RWPE2 (cell line): Measurements from ENCODE around the gene CTTNBP2.

Experiments
- ATAC-seq: fragments of 200-7000 bp; cut with Tn5 transposase; 3 replicates; pipeline ENCODE4 v1.9.1; 2021; ENCODE audit warnings: low read depth
- DNase-seq: peaks from one replicate; pipeline ENCODE4 v3.0.0-alpha.2; 2020; ENCODE audit warnings: low spot score
- H3K27ac ChIP-seq: fragments of 450-650 bp; 2 replicates; pipeline ENCODE4 v1.5.1; 2017; ENCODE audit warnings: mild to moderate bottlenecking; ENCODE audit not compliant: poor library complexity, severe bottlenecking
- H3K27me3 ChIP-seq: fragments of 250-450 bp; sonication (Bioruptor Pico); 2 replicates; pipeline ENCODE4 v1.5.1; 2021; ENCODE audit warnings: mild to moderate bottlenecking, moderate library complexity; ENCODE audit not compliant: insufficient read depth, poor library complexity, severe bottlenecking
- H3K36me3 ChIP-seq: fragments of 250-450 bp; sonication (Bioruptor Pico); 2 replicates; pipeline ENCODE4 v1.5.1; 2020; ENCODE audit warnings: low read depth, mild to moderate bottlenecking, moderate library complexity
- H3K4me1 ChIP-seq: fragments of 250-450 bp; sonication (Bioruptor Pico); 2 replicates; pipeline ENCODE4 v1.5.1; 2021; ENCODE audit warnings: mild to moderate bottlenecking, moderate library complexity; ENCODE audit not compliant: insufficient read depth, poor library complexity, severe bottlenecking
- H3K4me3 ChIP-seq: fragments of 250-450 bp; sonication (Bioruptor Pico); 2 replicates; pipeline ENCODE4 v1.5.1; 2021; ENCODE audit warnings: mild to moderate bottlenecking, moderate library complexity; ENCODE audit not compliant: severe bottlenecking
- H3K9me3 ChIP-seq: fragments of 250-450 bp; sonication (Bioruptor Pico); 2 replicates; pipeline ENCODE4 v1.5.1; 2021; ENCODE audit warnings: mild to moderate bottlenecking, moderate library complexity; ENCODE audit not compliant: severe bottlenecking
- CTCF ChIP-seq: fragments of 450-650 bp; IDR thresholded peaks from one replicate; pipeline ENCODE4 v1.5.1; 2017; ENCODE audit warnings: mild to moderate bottlenecking, moderate library complexity; ENCODE audit not compliant: poor library complexity, severe bottlenecking

The CTTNBP2 gene

GRCh38 chr7:117805241-117805640 lies 68.0 kb downstream of the CTTNBP2 start:
- no peak for TF ChIP-seq CTCF
- no peak for ATAC-seq
- H3K4me3 ChIP-seq: no peak overlapping the region

GRCh38 chr7:117803476-117803875 lies 69.8 kb downstream of the CTTNBP2 start:
- ATAC-seq (0 out of 3 replicates have a peak, but pooled peaks have one; percentile 38), DNase-seq (no peak)
- Histone ChIP-seq H3K27me3 (peaks cover 6% of the 10 kb centered on the region), H3K4me3 (no peak overlapping the region), H3K27ac (no peak overlapping the region), H3K4me1 (no peaks in the 10 kb centered on the region), H3K36me3 (no peaks in the 10 kb centered on the region), H3K9me3 (no peaks in the 10 kb centered on the region)
- TF ChIP-seq CTCF: no peak

More at GRCh38 chr7:117805241-117805640, 68.0 kb downstream of the CTTNBP2 start:
- H3K36me3 ChIP-seq: no peaks in the 10 kb centered on the region
- no peak overlapping the region for H3K27ac ChIP-seq
- no peaks in the 10 kb centered on the region for H3K4me1 ChIP-seq
- peaks cover 4% of the 10 kb centered on the region for H3K27me3 ChIP-seq
- no peaks in the 10 kb centered on the region for H3K9me3 ChIP-seq
- no peak for DNase-seq

GRCh38 chr7:117802660-117803059 lies 70.6 kb downstream of the CTTNBP2 start:
- Histone ChIP-seq H3K27ac (no peak overlapping the region), H3K9me3 (no peaks in the 10 kb centered on the region), H3K4me3 (no peak overlapping the region), H3K36me3 (no peaks in the 10 kb centered on the region), H3K4me1 (no peaks in the 10 kb centered on the region), H3K27me3 (peaks cover 6% of the 10 kb centered on the region)
- ATAC-seq (no peak), DNase-seq (no peak)
- TF ChIP-seq CTCF: no peak

GRCh38 chr7:117800841-117801240 lies 72.4 kb downstream of the CTTNBP2 start:
- no peak for TF ChIP-seq CTCF
- Histone ChIP-seq H3K4me3 (no peak overlapping the region), H3K4me1 (no peaks in the 10 kb centered on the region), H3K27me3 (peaks cover 6% of the 10 kb centered on the region), H3K9me3 (no peaks in the 10 kb centered on the region), H3K27ac (no peak overlapping the region), H3K36me3 (no peaks in the 10 kb centered on the region)
- DNase-seq (no peak), ATAC-seq (no peak)

- H3K4me1 ChIP-seq: no peaks in the 10 kb centered on the region
- no peaks in the 10 kb centered on the region for H3K36me3 ChIP-seq
- H3K27ac ChIP-seq: no peak overlapping the region
- no peak for ATAC-seq
- no peak overlapping the region for H3K4me3 ChIP-seq
- DNase-seq: no peak
- peaks cover 6% of the 10 kb centered on the region for H3K27me3 ChIP-seq
- no peak for TF ChIP-seq CTCF
- no peaks in the 10 kb centered on the region for H3K9me3 ChIP-seq
These were observed 72.8 kb downstream of the CTTNBP2 start for GRCh38 chr7:117800406-117800805.
